Tibial artery (tissue), 4 donors: ENCODE results near the gene FBXL12.

Experiments
- DNase-seq, 2 donors: peaks; one replicate each; pipeline ENCODE4 v3.0.0-alpha.2; 2019
- H3K27ac ChIP-seq, 2 donors: fragments of 200-600 bp; sonication (generic) in 1 of 2; 1 replicate in 1 of 2; 2 replicates in 1 of 2; pipeline ENCODE4 v1.5.1; 2018 to 2019; ENCODE audit warnings: mild to moderate bottlenecking in 1 of 2
- H3K27me3 ChIP-seq, 2 donors: fragments of 200-600 bp; sonication (generic) in 1 of 2; one replicate each; pipeline versions ENCODE4 v1.5.1 to v1.6.0; 2016 to 2019
- H3K36me3 ChIP-seq, 3 donors: fragments of 200-600 bp; sonication (generic) in 2 of 3; one replicate each; pipeline ENCODE4 v1.5.1; 2016 to 2019; ENCODE audit warnings: mild to moderate bottlenecking in 2 of 3
- H3K4me1 ChIP-seq, 4 donors: fragments of 200-600 bp; sonication (generic) in 2 of 4; 1 replicate in 3 of 4; 2 replicates in 1 of 4; pipeline ENCODE4 v1.5.1; 2016 to 2019
- H3K4me3 ChIP-seq, 2 donors: fragments of 200-600 bp; sonication (generic) in 1 of 2; 1 replicate in 1 of 2; 2 replicates in 1 of 2; pipeline ENCODE4 v1.5.1; 2018 to 2019; ENCODE audit warnings: mild to moderate bottlenecking in 2 of 2
- H3K9me3 ChIP-seq, 3 donors: fragments of 200-600 bp; sonication (generic) in 1 of 3; one replicate each; pipeline ENCODE4 v1.5.1; 2016 to 2019
- CTCF ChIP-seq, 2 experiments: fragments of 200-600 bp in 1 of 2; fragments of 450-650 bp in 1 of 2; IDR thresholded peaks; one replicate each; pipeline ENCODE4 v1.5.1; 2017 to 2019; ENCODE audit warnings: antibody characterized with exemption in 2 of 2, mild to moderate bottlenecking in 1 of 2, moderate library complexity in 1 of 2
- intact Hi-C: fragments of 100-400 bp; cut with DNase I; formaldehyde crosslinking; loops from one replicate; pipeline ENCODE4 v1.15.0; 2023; ENCODE audit warnings: low total_unique reads

Gene FBXL12

GRCh38 chr19:9860407-9860806 is 41.5 kb upstream of the FBXL12 start:
- Histone ChIP-seq H3K36me3 (peaks cover 0 to 8% (median 0%) of the 10 kb centered on the region in 3 donors), H3K9me3 (no peaks in the 10 kb centered on the region), H3K4me3 (no peak overlapping the region), H3K27me3 (no peaks in the 10 kb centered on the region), H3K27ac (no peak overlapping the region), H3K4me1 (no peaks in the 10 kb centered on the region)
- no peak for DNase-seq
- intact Hi-C loops, result no loop called here
- TF ChIP-seq CTCF (IDR thresholded peaks at IDR 0.05), result no peak

GRCh38 chr19:9858766-9859165 is 39.9 kb upstream of the FBXL12 start:
- intact Hi-C loops, result no loop called here
- Histone ChIP-seq H3K4me1 (no peaks in the 10 kb centered on the region), H3K9me3 (no peaks in the 10 kb centered on the region), H3K36me3 (peaks cover 0 to 17% (median 3%) of the 10 kb centered on the region in 3 donors), H3K4me3 (no peak overlapping the region), H3K27me3 (no peaks in the 10 kb centered on the region), H3K27ac (no peak overlapping the region)
- no peak for DNase-seq
- TF ChIP-seq CTCF (IDR thresholded peaks at IDR 0.05), result no peak

GRCh38 chr19:9857920-9858746 is 39.3 kb upstream of the FBXL12 start:
- H3K27ac ChIP-seq, result no peak overlapping the region
- no peaks in the 10 kb centered on the region for H3K4me1 ChIP-seq
- intact Hi-C loops, result no loop called here
- TF ChIP-seq CTCF (IDR thresholded peaks at IDR 0.05), result no peak
- no peak overlapping the region for H3K4me3 ChIP-seq
- H3K9me3 ChIP-seq, result no peaks in the 10 kb centered on the region
- DNase-seq, result no peak
- peaks cover 0 to 18% (median 3%) of the 10 kb centered on the region in 3 donors for H3K36me3 ChIP-seq
- H3K27me3 ChIP-seq, result no peaks in the 10 kb centered on the region

GRCh38 chr19:9857076-9857721 is 38.3 kb upstream of the FBXL12 start:
- Histone ChIP-seq H3K9me3 (no peaks in the 10 kb centered on the region), H3K4me1 (no peaks in the 10 kb centered on the region), H3K27ac (no peak overlapping the region), H3K36me3 (peaks cover 0 to 18% (median 3%) of the 10 kb centered on the region in 3 donors), H3K4me3 (no peak overlapping the region), H3K27me3 (no peaks in the 10 kb centered on the region)
- DNase-seq, result no peak
- TF ChIP-seq CTCF (IDR thresholded peaks at IDR 0.05), result no peak
- intact Hi-C loops, result no loop called here

- H3K9me3 ChIP-seq, result no peaks in the 10 kb centered on the region
- H3K27me3 ChIP-seq, result no peaks in the 10 kb centered on the region
- H3K4me3 ChIP-seq, result no peak overlapping the region
- DNase-seq, result no peak
- intact Hi-C loops, result no loop called here
- H3K36me3 ChIP-seq, result peaks cover 0 to 22% (median 3%) of the 10 kb centered on the region in 3 donors
- no peaks in the 10 kb centered on the region for H3K4me1 ChIP-seq
- H3K27ac ChIP-seq, result no peak overlapping the region
- TF ChIP-seq CTCF (IDR thresholded peaks at IDR 0.05), result no peak
Measured at GRCh38 chr19:9856609-9857008, 37.7 kb upstream of the FBXL12 start.
